Fibroblast of pulmonary artery (primary cell): ENCODE results near the gene MAGEB4.
"Not testable (repeated sequence)": the region's sequence is repeated elsewhere in the genome, so short reads cannot be mapped to it uniquely, and the experiment has no call there.

Source experiments
- DNase-seq: peaks from one replicate; pipeline ENCODE4 v3.0.0-alpha.2; 2010; ENCODE audit warnings: low read depth
- H3K4me3 ChIP-seq: replicated peaks from 2 replicates; pipeline ENCODE4 v1.5.1; 2011; ENCODE audit warnings: low read depth, mild to moderate bottlenecking, control low read depth, low read length, moderate library complexity
- TF ChIP-seq, protein P1 (sequence below): IDR thresholded peaks from 2 replicates; pipeline ENCODE4 v1.5.1; 2011; ENCODE audit warnings: mild to moderate bottlenecking, control low read depth, low read length, inconsistent platforms; ENCODE audit errors: missing control alignments

MAGEB4 gene, protein sequence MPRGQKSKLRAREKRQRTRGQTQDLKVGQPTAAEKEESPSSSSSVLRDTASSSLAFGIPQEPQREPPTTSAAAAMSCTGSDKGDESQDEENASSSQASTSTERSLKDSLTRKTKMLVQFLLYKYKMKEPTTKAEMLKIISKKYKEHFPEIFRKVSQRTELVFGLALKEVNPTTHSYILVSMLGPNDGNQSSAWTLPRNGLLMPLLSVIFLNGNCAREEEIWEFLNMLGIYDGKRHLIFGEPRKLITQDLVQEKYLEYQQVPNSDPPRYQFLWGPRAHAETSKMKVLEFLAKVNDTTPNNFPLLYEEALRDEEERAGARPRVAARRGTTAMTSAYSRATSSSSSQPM

DNA sequence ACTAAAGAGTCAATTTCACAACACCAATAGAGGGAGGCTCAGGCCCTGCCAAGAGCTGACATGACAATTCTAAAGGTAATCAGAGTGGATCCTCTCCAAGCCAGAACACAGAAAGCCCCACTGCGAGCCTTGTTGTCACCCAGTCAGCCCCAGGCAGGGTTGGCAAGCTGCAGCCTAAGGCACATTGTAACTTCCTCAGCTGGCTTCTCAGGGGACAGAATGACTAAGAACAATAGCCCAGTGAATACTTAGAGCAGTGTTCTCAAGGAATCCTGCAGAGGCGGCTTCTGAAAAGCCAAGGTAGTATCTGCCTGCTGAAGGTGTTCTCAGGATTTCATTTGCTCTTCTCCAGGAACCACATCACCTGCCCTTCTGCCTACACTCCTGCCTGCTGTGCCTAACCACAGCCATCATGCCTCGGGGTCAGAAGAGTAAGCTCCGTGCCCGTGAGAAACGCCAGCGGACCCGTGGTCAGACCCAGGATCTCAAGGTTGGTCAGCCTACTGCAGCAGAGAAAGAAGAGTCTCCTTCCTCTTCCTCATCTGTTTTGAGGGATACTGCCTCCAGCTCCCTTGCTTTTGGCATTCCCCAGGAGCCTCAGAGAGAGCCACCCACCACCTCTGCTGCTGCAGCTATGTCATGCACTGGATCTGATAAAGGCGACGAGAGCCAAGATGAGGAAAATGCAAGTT is at the start of gene MAGEB4:
Gene MAGEB4 (plus strand): TSS at position 277 of the 692 bp plus-strand sequence. CDS start 136 bp downstream, at position 413.
- TF ChIP-seq, protein P1, sequence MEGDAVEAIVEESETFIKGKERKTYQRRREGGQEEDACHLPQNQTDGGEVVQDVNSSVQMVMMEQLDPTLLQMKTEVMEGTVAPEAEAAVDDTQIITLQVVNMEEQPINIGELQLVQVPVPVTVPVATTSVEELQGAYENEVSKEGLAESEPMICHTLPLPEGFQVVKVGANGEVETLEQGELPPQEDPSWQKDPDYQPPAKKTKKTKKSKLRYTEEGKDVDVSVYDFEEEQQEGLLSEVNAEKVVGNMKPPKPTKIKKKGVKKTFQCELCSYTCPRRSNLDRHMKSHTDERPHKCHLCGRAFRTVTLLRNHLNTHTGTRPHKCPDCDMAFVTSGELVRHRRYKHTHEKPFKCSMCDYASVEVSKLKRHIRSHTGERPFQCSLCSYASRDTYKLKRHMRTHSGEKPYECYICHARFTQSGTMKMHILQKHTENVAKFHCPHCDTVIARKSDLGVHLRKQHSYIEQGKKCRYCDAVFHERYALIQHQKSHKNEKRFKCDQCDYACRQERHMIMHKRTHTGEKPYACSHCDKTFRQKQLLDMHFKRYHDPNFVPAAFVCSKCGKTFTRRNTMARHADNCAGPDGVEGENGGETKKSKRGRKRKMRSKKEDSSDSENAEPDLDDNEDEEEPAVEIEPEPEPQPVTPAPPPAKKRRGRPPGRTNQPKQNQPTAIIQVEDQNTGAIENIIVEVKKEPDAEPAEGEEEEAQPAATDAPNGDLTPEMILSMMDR = no peak
- DNase-seq = no peak
- H3K4me3 ChIP-seq = no peak within 1 kb of the TSS

DNA sequence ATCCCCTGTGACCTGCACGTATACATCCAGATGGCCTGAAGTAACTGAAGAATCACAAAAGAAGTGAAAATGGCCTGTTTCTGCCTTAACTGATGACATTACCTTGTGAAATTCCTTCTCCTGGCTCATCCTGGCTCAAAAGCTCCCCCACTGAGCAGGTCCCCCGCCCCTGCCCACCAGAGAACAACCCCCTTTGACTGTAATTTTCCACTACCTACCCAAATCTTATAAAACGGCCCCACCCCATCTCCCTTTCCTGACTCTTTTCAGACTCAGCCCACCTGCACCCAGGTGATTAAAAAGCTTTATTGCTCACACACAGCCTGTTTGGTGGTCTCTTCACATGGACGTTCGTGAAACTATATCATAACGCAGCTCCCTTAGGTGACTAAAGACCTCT is 47.9 kb upstream of the MAGEB4 start:
- H3K4me3 ChIP-seq, DNase-seq: not testable (repeated sequence)

DNA sequence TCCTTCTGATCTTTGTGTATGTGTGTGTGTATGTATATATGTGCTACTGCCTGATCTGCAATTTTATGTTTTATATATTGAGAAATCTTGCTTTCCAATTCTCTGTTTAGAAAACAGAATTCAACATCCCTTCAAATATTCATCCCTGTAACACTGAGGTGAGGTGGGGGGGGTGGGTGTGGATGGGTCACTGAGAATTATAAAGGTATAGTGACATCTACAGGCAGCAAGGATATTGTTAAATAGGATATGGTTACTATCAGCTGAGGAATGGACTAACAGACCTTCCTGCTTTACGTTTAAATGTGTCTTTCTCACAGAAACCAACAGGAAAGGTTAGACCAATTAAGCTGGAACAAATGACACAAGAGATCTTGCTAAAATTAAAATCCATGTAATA is 45.5 kb upstream of the MAGEB4 start:
- H3K4me3 ChIP-seq = no peak overlapping the region
- TF ChIP-seq, protein P1 = peak; percentile 3
- DNase-seq = peak; percentile 3

DNA sequence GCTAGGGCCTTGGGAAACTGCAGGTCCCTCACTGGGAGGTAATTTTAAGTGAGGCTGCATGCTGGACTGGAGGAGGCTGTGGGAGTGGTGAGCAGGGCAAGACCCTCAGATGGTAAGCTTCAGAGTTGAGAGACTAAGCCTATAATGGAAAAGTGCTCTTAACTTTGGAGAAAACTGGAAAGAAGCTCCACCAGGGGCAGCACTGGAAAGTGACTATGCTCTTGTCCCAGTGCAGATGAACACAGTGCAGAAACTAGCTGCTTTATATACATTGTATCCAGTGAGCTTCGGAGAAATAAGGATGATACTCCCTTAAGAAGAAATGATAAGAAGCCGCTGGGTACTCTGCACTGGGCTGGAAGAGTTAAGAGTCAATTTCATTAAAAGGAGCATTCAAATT is 29.6 kb upstream of the MAGEB4 start:
- H3K4me3 ChIP-seq = no peak overlapping the region
- no peak for DNase-seq
- TF ChIP-seq, protein P1 = no peak

DNA sequence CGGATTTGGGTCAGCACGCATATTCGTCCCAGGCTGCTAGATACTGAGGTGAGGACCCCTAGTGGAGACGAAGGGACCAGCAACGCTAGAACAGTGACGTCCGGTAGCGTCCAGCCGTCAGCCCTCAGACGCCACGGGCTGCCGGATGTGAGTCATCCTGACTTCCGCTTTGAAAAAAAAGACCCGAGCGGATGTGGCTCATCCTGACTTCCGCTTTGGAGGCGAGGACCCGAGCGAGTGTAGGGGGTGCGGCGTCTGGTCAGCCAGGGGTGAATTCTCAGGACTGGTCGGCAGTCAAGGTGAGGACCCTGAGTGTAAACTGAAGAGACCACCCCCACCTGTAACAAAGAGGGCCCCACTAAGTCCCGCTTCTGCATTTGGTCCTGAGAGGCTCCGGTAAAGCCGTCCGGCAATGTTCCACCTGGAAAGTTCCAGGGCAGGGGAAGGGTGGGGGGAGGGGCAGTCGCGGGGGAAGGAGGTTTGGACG is 26.4 kb upstream of the MAGEB4 start, which contains the start of gene MAGEB2:
Gene MAGEB2 (plus strand): TSS at position 207 of the 487 bp plus-strand sequence. CDS start 3,018 bp downstream, outside the sequence.
- H3K4me3 ChIP-seq = no peak within 1 kb of the TSS
- no peak for DNase-seq
- TF ChIP-seq, protein P1 = no peak

DNA sequence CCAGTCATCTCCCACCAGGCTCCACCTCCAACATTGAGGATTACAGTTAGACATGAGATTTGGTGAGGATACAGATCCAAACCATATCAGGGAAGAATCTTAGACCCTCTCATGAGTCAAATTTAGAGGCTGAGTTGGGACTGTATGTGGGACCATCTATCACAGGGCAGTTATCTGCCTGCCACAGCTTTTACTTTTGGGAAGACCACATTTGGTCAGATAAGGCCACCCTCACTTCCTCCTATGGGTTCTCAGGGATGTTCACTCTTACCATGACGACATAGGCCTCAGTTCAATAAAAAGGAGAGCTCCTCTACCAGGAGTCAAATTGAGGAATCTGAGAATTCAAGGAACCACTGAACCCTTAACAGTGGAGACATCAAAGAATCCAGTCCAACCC is 24.3 kb upstream of the MAGEB4 start:
- TF ChIP-seq, protein P1 = no peak
- H3K4me3 ChIP-seq = no peak overlapping the region
- no peak for DNase-seq

DNA sequence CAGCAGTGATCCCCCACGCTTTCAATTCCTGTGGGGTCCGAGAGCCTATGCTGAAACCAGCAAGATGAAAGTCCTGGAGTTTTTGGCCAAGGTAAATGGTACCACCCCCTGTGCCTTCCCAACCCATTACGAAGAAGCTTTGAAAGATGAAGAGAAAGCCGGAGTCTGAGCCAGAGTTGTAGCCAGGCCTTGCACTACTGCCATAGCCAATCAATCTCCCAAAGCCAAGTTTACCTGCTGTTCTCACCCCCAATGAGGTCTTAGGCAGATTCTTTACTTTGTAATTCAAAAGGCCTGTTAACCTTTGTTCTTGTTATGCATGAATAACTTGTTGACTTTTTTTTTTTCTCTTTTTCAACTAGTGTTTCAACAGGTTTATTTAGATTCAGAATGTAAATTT is 22.4 kb upstream of the MAGEB4 start:
- H3K4me3 ChIP-seq = no peak overlapping the region
- DNase-seq = no peak
- TF ChIP-seq, protein P1 = no peak
